A549 (cell line): ENCODE measurements around the gene PFDN6. TPM values are rescaled to one million over a fixed set of nuclear protein-coding genes. Genes with fewer than 3 reads are reported as not detected.

Experiments
- polyA plus RNA-seq, 4 experiments: library from polyadenylated mRNA; depleted of rRNA in 3 of 4; stranded (reverse); fragments of >200 nt; fragmentation: RNase III in 1 of 4; extraction: RNeasy Plus Mini Kit Qiagen cat#74134 plus additional on column Dnase treatment in 1 of 4; gene quantifications; 2 replicates in 3 of 4; 3 replicates in 1 of 4; pipeline ENCODE4 v1.2.3, GENCODE V29; 2011 to 2017

Gene PFDN6
- polyA plus RNA-seq, 2 of the 4 experiments (the other 2 are of a cell fraction), result 84.6 to 120 TPM

Other genes starting within 250 kb of the PFDN6 start
- not detected in 2 replicates for gene HLA-DPA1, start 216.0 kb upstream of the PFDN6 start, polyA plus RNA-seq (2011; rRNA removed)
- gene HLA-DPA1, start 216.0 kb upstream of the PFDN6 start, polyA plus RNA-seq (2017; fragmentation: RNase III; extraction: RNeasy Plus Mini Kit Qiagen cat#74134 plus additional on column Dnase treatment), result 0.09 TPM in 1 of 3 replicates, not detected in the others
- not detected in 2 replicates for gene HLA-DPB1, start 213.6 kb upstream of the PFDN6 start, polyA plus RNA-seq (2011; rRNA removed)
- gene HLA-DPB1, start 213.6 kb upstream of the PFDN6 start, polyA plus RNA-seq (2017; fragmentation: RNase III; extraction: RNeasy Plus Mini Kit Qiagen cat#74134 plus additional on column Dnase treatment), result not detected in 3 replicates
- 0.66 and 0.73 TPM in 2 replicates for gene COL11A2, start 97.1 kb upstream of the PFDN6 start, polyA plus RNA-seq (2011; rRNA removed)
- gene COL11A2, start 97.1 kb upstream of the PFDN6 start, polyA plus RNA-seq (2017; fragmentation: RNase III; extraction: RNeasy Plus Mini Kit Qiagen cat#74134 plus additional on column Dnase treatment), result 0.93 to 1.3 TPM (median 1.1 TPM) in 3 replicates
- 15.6 and 21.1 TPM in 2 replicates for gene RXRB, start 88.9 kb upstream of the PFDN6 start, polyA plus RNA-seq (2011; rRNA removed)
- 19.1 to 21.3 TPM (median 20.3 TPM) in 3 replicates for gene RXRB, start 88.9 kb upstream of the PFDN6 start, polyA plus RNA-seq (2017; fragmentation: RNase III; extraction: RNeasy Plus Mini Kit Qiagen cat#74134 plus additional on column Dnase treatment)
- gene SLC39A7, start 88.7 kb upstream of the PFDN6 start, polyA plus RNA-seq (2011; rRNA removed), result 59.0 and 66.5 TPM in 2 replicates
- gene SLC39A7, start 88.7 kb upstream of the PFDN6 start, polyA plus RNA-seq (2017; fragmentation: RNase III; extraction: RNeasy Plus Mini Kit Qiagen cat#74134 plus additional on column Dnase treatment), result 104 to 125 TPM (median 122 TPM) in 3 replicates
- gene HSD17B8, start 84.9 kb upstream of the PFDN6 start, polyA plus RNA-seq (2011; rRNA removed), result 15.9 and 16.5 TPM in 2 replicates
- gene HSD17B8, start 84.9 kb upstream of the PFDN6 start, polyA plus RNA-seq (2017; fragmentation: RNase III; extraction: RNeasy Plus Mini Kit Qiagen cat#74134 plus additional on column Dnase treatment), result 9.3 to 9.6 TPM (median 9.5 TPM) in 3 replicates
- gene RING1, start 81.1 kb upstream of the PFDN6 start, polyA plus RNA-seq (2011; rRNA removed), result 12.7 and 14.6 TPM in 2 replicates
- 31.4 to 39.0 TPM (median 35.0 TPM) in 3 replicates for gene RING1, start 81.1 kb upstream of the PFDN6 start, polyA plus RNA-seq (2017; fragmentation: RNase III; extraction: RNeasy Plus Mini Kit Qiagen cat#74134 plus additional on column Dnase treatment)
- 38.9 and 44.3 TPM in 2 replicates for gene VPS52, start 17.7 kb upstream of the PFDN6 start, polyA plus RNA-seq (2011; rRNA removed)
- 22.8 to 28.0 TPM (median 22.8 TPM) in 3 replicates for gene VPS52, start 17.7 kb upstream of the PFDN6 start, polyA plus RNA-seq (2017; fragmentation: RNase III; extraction: RNeasy Plus Mini Kit Qiagen cat#74134 plus additional on column Dnase treatment)
- 3,426 and 3,692 TPM in 2 replicates for gene RPS18, start 17.5 kb upstream of the PFDN6 start, polyA plus RNA-seq (2011; rRNA removed)
- 3,611 to 3,881 TPM (median 3,639 TPM) in 3 replicates for gene RPS18, start 17.5 kb upstream of the PFDN6 start, polyA plus RNA-seq (2017; fragmentation: RNase III; extraction: RNeasy Plus Mini Kit Qiagen cat#74134 plus additional on column Dnase treatment)
- gene B3GALT4, start 12.5 kb upstream of the PFDN6 start, polyA plus RNA-seq (2011; rRNA removed), result 0.54 and 0.74 TPM in 2 replicates
- gene B3GALT4, start 12.5 kb upstream of the PFDN6 start, polyA plus RNA-seq (2017; fragmentation: RNase III; extraction: RNeasy Plus Mini Kit Qiagen cat#74134 plus additional on column Dnase treatment), result 0.24 to 0.41 TPM (median 0.27 TPM) in 3 replicates
- 35.1 TPM in 2 replicates for gene WDR46, start 362 bp upstream of the PFDN6 start, polyA plus RNA-seq (2011; rRNA removed)
- gene WDR46, start 362 bp upstream of the PFDN6 start, polyA plus RNA-seq (2017; fragmentation: RNase III; extraction: RNeasy Plus Mini Kit Qiagen cat#74134 plus additional on column Dnase treatment), result 88.4 to 91.2 TPM (median 89.6 TPM) in 3 replicates
- gene RGL2, start 9.3 kb downstream of the PFDN6 start, polyA plus RNA-seq (2011; rRNA removed), result 11.6 and 12.9 TPM in 2 replicates
- gene RGL2, start 9.3 kb downstream of the PFDN6 start, polyA plus RNA-seq (2017; fragmentation: RNase III; extraction: RNeasy Plus Mini Kit Qiagen cat#74134 plus additional on column Dnase treatment), result 9.6 to 13.9 TPM (median 12.9 TPM) in 3 replicates
- gene TAPBP, start 24.5 kb downstream of the PFDN6 start, polyA plus RNA-seq (2011; rRNA removed), result 16.8 and 17.1 TPM in 2 replicates
- gene TAPBP, start 24.5 kb downstream of the PFDN6 start, polyA plus RNA-seq (2017; fragmentation: RNase III; extraction: RNeasy Plus Mini Kit Qiagen cat#74134 plus additional on column Dnase treatment), result 32.2 to 40.0 TPM (median 37.5 TPM) in 3 replicates
- 3.2 and 4.2 TPM in 2 replicates for gene ZBTB22, start 28.1 kb downstream of the PFDN6 start, polyA plus RNA-seq (2011; rRNA removed)
- gene ZBTB22, start 28.1 kb downstream of the PFDN6 start, polyA plus RNA-seq (2017; fragmentation: RNase III; extraction: RNeasy Plus Mini Kit Qiagen cat#74134 plus additional on column Dnase treatment), result 5.1 to 8.4 TPM (median 8.3 TPM) in 3 replicates
- 20.3 and 24.4 TPM in 2 replicates for gene DAXX, start 33.4 kb downstream of the PFDN6 start, polyA plus RNA-seq (2011; rRNA removed)
- 34.5 to 45.8 TPM (median 41.3 TPM) in 3 replicates for gene DAXX, start 33.4 kb downstream of the PFDN6 start, polyA plus RNA-seq (2017; fragmentation: RNase III; extraction: RNeasy Plus Mini Kit Qiagen cat#74134 plus additional on column Dnase treatment)
- gene KIFC1, start 102.2 kb downstream of the PFDN6 start, polyA plus RNA-seq (2011; rRNA removed), result 23.0 and 23.9 TPM in 2 replicates
- 29.1 to 33.7 TPM (median 30.5 TPM) in 3 replicates for gene KIFC1, start 102.2 kb downstream of the PFDN6 start, polyA plus RNA-seq (2017; fragmentation: RNase III; extraction: RNeasy Plus Mini Kit Qiagen cat#74134 plus additional on column Dnase treatment)
- gene PHF1, start 121.4 kb downstream of the PFDN6 start, polyA plus RNA-seq (2011; rRNA removed), result 14.0 and 21.2 TPM in 2 replicates
- gene PHF1, start 121.4 kb downstream of the PFDN6 start, polyA plus RNA-seq (2017; fragmentation: RNase III; extraction: RNeasy Plus Mini Kit Qiagen cat#74134 plus additional on column Dnase treatment), result 16.6 to 21.6 TPM (median 21.4 TPM) in 3 replicates
- 98.9 and 106 TPM in 2 replicates for gene CUTA, start 128.5 kb downstream of the PFDN6 start, polyA plus RNA-seq (2011; rRNA removed)
- gene CUTA, start 128.5 kb downstream of the PFDN6 start, polyA plus RNA-seq (2017; fragmentation: RNase III; extraction: RNeasy Plus Mini Kit Qiagen cat#74134 plus additional on column Dnase treatment), result 171 to 175 TPM (median 172 TPM) in 3 replicates
- 2.2 and 3.6 TPM in 2 replicates for gene SYNGAP1, start 130.5 kb downstream of the PFDN6 start, polyA plus RNA-seq (2011; rRNA removed)
- 6.9 to 10.8 TPM (median 9.2 TPM) in 3 replicates for gene SYNGAP1, start 130.5 kb downstream of the PFDN6 start, polyA plus RNA-seq (2017; fragmentation: RNase III; extraction: RNeasy Plus Mini Kit Qiagen cat#74134 plus additional on column Dnase treatment)
- 6.9 and 9.5 TPM in 2 replicates for gene ZBTB9, start 165.0 kb downstream of the PFDN6 start, polyA plus RNA-seq (2011; rRNA removed)
- 9.1 to 9.9 TPM (median 9.5 TPM) in 3 replicates for gene ZBTB9, start 165.0 kb downstream of the PFDN6 start, polyA plus RNA-seq (2017; fragmentation: RNase III; extraction: RNeasy Plus Mini Kit Qiagen cat#74134 plus additional on column Dnase treatment)